Heart left ventricle (tissue), 13 donors: ENCODE data around the gene STAC.

Experiments used
- CTCF ChIP-seq, 12 donors: fragments of 200-600 bp; sonication (generic) in 4 of 12; IDR thresholded peaks; one replicate each; pipeline versions ENCODE4 v1.5.0 to v1.8.0; 2018 to 2022; ENCODE audit warnings: antibody characterized with exemption in 12 of 12, mild to moderate bottlenecking in 5 of 12
- POLR2A ChIP-seq, 2 donors: fragments of 450-650 bp; IDR thresholded peaks; one replicate each; pipeline ENCODE4 v1.6.1; 2017; ENCODE audit warnings: antibody characterized with exemption in 2 of 2, mild to moderate bottlenecking in 2 of 2, moderate library complexity in 2 of 2
- donor health status: ischemic (EF 13 %, LVEDD 7.1; RV severe dilation, severe dysfunction).
- donor health status: DM: no; HTN: yes; CAD: no.
- donor health status: DM: no; HTN: no; CAD: no.
- donor health status: ischemic (EF 25% LVEDD 6.9; RV normal size, moderate dysfunction).
- donor health status: ischemic (EF 25% LVEDD 5.7; RV mildly dilated, moderate dysfunction).
- donor health status: ischemic (EF 35%, LVEDD 5.7; RV mildly dilated, moderate dysfunction).
- donor health status: nonischemic (EF 11% LVEDD 7.7; RV severe dilation, severe dysfunction).
- donor health status: DM: yes; HTN: yes; CAD: no.
- donor health status: PGD.
- donor health status: ischemic (EF 29% LVEDD 5.4; RV normal size, mild dysfunction).
- donor health status: nonischemic (EF 23%, LVEDD 6.1; RV moderate dilation, normal function).

DNA sequence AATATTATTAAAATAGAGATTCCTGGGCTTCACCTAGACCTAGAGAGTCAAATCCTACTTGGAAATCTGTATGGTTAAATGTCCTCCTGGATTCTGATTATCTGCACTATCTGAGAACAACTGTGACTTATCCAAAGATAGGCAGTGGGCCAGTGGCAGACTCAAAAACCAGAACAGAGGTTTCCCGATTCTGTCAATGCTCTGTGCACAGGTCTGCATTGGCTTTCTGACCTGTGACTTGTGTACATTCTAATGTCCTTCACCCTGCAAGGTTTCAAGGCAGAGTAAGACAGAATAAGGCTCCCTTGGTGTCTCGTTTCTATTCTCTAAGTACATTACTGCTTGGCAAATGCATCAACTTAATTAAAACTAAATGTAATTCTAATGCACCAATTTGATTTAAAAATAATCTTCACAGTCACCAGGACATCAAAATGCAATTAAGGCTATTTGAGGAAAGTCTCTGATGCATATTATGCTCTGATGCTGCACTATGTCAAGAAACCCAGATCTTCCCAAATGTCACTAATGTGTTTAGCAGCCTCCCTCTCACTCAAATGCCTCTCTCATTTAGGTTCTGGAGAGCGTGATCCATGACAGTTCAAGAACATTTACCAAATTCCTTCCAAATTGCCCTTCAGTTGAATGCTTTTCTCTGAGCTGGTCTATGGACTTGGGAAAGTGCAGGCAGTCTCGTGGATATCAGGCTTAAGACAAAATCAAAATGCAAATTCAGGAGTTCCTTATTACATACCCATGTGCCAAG is 140.1 kb downstream of the STAC start:
- TF ChIP-seq POLR2A (IDR thresholded peaks at IDR 0.05) (no peak), CTCF (IDR thresholded peaks at IDR 0.05) (no peak)
